ENCODE results near the gene KCND3. TPM values are rescaled to one million over a fixed set of nuclear protein-coding genes. Genes with fewer than 3 reads are reported as not detected.

The KCND3 gene
- total RNA-seq, 1 donor from 2014 or later: 0.31 TPM

DNA sequence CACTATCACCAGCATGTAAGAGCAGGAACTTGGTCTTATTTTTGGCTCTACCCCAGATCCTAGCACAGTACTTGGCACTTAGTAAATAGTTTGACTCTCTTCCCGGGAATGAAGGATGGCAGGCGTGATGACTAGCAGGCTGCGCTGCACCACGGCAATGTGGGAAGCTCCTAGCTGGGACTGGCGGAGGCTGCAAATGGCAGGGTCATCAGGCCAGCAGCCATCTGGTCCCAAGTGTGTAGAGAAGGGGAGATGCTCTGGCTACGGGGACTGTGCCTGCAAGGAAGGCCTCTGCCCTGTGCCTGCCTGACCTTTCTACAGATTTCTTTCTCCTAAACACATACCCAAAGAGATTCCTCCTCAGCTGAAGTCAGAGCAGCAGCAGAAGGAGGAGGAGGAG is 95.0 kb downstream of the KCND3 start:
- no peak for DNase-seq (ENCODE audit: low spot score in 2 of 2, unreplicated experiment in 2 of 2)
- no peaks in the 10 kb centered on the region for H3K36me3 Mint-ChIP-seq
- no peak overlapping the region for H3K27ac Mint-ChIP-seq
- TF ChIP-seq, protein P1, sequence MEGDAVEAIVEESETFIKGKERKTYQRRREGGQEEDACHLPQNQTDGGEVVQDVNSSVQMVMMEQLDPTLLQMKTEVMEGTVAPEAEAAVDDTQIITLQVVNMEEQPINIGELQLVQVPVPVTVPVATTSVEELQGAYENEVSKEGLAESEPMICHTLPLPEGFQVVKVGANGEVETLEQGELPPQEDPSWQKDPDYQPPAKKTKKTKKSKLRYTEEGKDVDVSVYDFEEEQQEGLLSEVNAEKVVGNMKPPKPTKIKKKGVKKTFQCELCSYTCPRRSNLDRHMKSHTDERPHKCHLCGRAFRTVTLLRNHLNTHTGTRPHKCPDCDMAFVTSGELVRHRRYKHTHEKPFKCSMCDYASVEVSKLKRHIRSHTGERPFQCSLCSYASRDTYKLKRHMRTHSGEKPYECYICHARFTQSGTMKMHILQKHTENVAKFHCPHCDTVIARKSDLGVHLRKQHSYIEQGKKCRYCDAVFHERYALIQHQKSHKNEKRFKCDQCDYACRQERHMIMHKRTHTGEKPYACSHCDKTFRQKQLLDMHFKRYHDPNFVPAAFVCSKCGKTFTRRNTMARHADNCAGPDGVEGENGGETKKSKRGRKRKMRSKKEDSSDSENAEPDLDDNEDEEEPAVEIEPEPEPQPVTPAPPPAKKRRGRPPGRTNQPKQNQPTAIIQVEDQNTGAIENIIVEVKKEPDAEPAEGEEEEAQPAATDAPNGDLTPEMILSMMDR (IDR thresholded peaks at IDR 0.05; ENCODE audit: unreplicated experiment): no peak
- no peak overlapping the region for H3K4me3 Mint-ChIP-seq
- peaks cover 23% of the 10 kb centered on the region for H3K27me3 Mint-ChIP-seq (ENCODE audit: low read depth)
- H3K9me3 Mint-ChIP-seq: no peaks in the 10 kb centered on the region
- H3K4me1 Mint-ChIP-seq: no peaks in the 10 kb centered on the region

DNA sequence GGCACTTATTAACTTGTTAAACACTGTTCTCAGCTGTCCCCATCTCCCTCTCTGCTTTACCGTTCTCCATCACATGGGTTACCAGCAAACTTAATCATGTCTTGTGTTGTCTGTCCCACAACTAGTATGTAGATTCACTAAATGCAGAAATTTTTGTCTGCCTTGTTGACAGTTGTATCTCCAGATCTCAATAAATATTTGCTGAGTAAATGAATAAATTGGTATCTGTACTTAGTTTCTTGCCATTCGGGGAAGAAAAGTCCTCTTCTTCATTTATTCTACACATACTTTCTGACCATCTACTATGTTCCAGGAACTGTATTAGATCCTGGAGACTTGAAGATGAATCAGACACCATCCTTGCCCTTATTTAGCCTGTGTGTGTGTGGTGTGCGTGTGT is 97.9 kb downstream of the KCND3 start:
- H3K27ac Mint-ChIP-seq: no peak overlapping the region

DNA sequence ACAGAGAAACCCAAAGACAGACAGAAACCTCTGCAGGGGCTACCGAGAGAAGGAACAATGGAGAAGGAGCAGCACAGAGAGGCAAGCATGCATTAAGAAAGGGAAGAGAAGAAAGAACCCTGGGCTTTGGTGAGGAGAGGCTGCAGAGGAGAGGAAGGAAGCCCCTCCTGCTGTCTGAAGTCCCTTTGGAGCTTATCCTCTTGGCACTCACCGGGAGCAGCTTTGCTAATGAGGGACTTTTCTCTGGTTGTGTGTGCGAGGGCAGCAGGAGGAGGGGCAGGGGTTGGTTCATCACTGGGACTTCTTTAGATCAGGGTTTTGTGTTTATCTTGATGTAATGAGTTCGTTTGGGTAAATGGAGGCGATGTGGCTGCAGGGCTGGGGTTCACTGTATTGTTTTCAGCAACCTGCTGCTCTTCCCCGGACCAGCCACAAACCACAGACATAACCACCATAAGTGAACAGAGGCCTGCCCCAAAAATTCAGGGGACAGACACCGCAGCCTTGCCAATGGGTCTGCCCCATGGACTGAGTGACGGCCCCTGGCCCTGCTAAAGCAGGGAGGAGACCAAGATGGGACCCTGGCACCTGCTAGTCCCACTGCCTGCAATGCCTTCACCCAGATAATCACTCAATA is 100.6 kb downstream of the KCND3 start:
- H3K27ac Mint-ChIP-seq: no peak overlapping the region
- H3K36me3 Mint-ChIP-seq: no peaks in the 10 kb centered on the region
- H3K27me3 Mint-ChIP-seq (ENCODE audit: low read depth): peaks cover 27% of the 10 kb centered on the region
- no peak overlapping the region for H3K4me3 Mint-ChIP-seq
- H3K4me1 Mint-ChIP-seq: no peaks in the 10 kb centered on the region
- DNase-seq (ENCODE audit: low spot score in 2 of 2, unreplicated experiment in 2 of 2): no peak
- no peaks in the 10 kb centered on the region for H3K9me3 Mint-ChIP-seq
- TF ChIP-seq, protein P1 (IDR thresholded peaks at IDR 0.05; ENCODE audit: unreplicated experiment): no peak

More for the DNA sequence above, 97.9 kb downstream of the KCND3 start:
- Mint-ChIP-seq H3K4me3 (no peak overlapping the region), H3K4me1 (no peaks in the 10 kb centered on the region), H3K27me3 (ENCODE audit: low read depth) (peaks cover 19% of the 10 kb centered on the region), H3K36me3 (no peaks in the 10 kb centered on the region), H3K9me3 (no peaks in the 10 kb centered on the region)
- TF ChIP-seq, protein P1 (IDR thresholded peaks at IDR 0.05; ENCODE audit: unreplicated experiment): no peak
- no peak for DNase-seq (ENCODE audit: low spot score in 2 of 2, unreplicated experiment in 2 of 2)

DNA sequence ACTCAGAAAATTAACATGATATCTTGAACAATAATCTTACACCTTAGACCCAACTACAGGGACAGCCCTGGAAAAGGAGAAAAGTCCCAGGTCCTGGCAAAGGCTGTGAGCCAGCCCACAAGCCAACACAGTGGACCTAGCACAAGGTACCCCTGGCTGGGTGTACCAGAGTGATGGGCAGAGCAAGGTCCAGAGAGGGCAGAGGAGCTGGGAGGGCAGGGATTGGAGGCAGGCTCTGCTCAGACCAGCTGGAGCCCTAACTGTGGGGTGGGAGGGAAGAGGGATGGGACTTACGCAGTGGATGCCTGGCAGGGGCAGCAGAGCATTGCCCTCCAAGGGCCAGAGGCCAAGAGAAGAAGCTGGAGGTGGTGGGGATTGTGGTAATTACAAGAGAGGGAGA is 101.6 kb downstream of the KCND3 start:
- Mint-ChIP-seq H3K36me3 (no peaks in the 10 kb centered on the region), H3K4me1 (no peaks in the 10 kb centered on the region), H3K9me3 (no peaks in the 10 kb centered on the region), H3K27ac (no peak overlapping the region), H3K4me3 (no peak overlapping the region), H3K27me3 (ENCODE audit: low read depth) (peaks cover 29% of the 10 kb centered on the region)
- no peak for DNase-seq (ENCODE audit: low spot score in 2 of 2, unreplicated experiment in 2 of 2)
- TF ChIP-seq, protein P1 (IDR thresholded peaks at IDR 0.05; ENCODE audit: unreplicated experiment): no peak

DNA sequence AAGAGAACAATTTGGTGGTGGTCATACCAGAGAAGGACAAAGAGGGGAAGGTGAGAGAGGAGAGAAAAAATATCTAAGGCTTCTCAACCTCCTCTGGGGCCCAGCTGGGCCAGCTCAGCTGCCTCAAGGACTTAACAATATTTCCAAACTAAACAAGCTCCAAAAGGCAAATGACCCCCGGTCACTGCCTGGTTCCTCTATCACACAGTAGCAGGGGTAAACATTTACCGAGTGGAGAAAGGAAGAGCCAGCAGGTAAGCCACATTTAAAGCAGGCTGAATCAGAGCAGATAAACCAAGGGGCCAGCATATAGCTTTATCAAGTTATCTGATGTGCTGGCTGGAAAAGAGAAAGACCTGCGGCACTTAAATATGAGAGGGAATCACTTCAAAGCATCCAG is 102.1 kb downstream of the KCND3 start:
- DNase-seq (ENCODE audit: low spot score in 2 of 2, unreplicated experiment in 2 of 2): no peak
- TF ChIP-seq, protein P1 (IDR thresholded peaks at IDR 0.05; ENCODE audit: unreplicated experiment): no peak
- H3K9me3 Mint-ChIP-seq: no peaks in the 10 kb centered on the region
- no peaks in the 10 kb centered on the region for H3K4me1 Mint-ChIP-seq
- no peak overlapping the region for H3K4me3 Mint-ChIP-seq
- no peak overlapping the region for H3K27ac Mint-ChIP-seq
- H3K36me3 Mint-ChIP-seq: no peaks in the 10 kb centered on the region
- H3K27me3 Mint-ChIP-seq (ENCODE audit: low read depth): peaks cover 33% of the 10 kb centered on the region

DNA sequence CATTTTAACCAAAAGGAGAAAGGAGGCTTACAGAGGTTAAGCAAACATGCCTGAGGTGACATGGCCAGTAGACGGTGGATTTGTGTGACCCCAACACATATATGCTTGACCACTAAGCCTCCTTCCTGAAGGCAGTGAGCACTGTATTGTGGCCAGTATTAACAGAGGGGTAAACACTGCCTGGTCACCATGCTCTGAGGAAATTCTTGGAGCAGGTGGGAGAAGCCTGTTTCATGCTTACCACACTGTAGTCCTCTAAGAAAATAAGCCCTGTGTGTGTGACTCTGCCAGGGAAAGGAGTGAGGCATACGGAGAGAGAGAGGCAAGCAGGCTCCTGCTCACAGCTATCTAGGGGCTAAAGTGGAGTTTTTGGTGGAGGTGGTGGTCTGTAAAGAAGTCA is 102.7 kb downstream of the KCND3 start:
- Mint-ChIP-seq H3K4me1 (no peaks in the 10 kb centered on the region), H3K4me3 (no peak overlapping the region), H3K27me3 (ENCODE audit: low read depth) (peaks cover 35% of the 10 kb centered on the region), H3K27ac (no peak overlapping the region), H3K9me3 (no peaks in the 10 kb centered on the region), H3K36me3 (no peaks in the 10 kb centered on the region)
- TF ChIP-seq, protein P1 (IDR thresholded peaks at IDR 0.05; ENCODE audit: unreplicated experiment): no peak
- DNase-seq (ENCODE audit: low spot score in 2 of 2, unreplicated experiment in 2 of 2): no peak
